ENCODE measurements around the gene PATJ.
A peak's percentile ranks its signal among the peaks of the same experiment; 100 is the strongest.
"Not testable (repeated sequence)": the region's sequence is repeated elsewhere in the genome, so short reads cannot be mapped to it uniquely, and the experiment has no call there.

The PATJ gene

DNA sequence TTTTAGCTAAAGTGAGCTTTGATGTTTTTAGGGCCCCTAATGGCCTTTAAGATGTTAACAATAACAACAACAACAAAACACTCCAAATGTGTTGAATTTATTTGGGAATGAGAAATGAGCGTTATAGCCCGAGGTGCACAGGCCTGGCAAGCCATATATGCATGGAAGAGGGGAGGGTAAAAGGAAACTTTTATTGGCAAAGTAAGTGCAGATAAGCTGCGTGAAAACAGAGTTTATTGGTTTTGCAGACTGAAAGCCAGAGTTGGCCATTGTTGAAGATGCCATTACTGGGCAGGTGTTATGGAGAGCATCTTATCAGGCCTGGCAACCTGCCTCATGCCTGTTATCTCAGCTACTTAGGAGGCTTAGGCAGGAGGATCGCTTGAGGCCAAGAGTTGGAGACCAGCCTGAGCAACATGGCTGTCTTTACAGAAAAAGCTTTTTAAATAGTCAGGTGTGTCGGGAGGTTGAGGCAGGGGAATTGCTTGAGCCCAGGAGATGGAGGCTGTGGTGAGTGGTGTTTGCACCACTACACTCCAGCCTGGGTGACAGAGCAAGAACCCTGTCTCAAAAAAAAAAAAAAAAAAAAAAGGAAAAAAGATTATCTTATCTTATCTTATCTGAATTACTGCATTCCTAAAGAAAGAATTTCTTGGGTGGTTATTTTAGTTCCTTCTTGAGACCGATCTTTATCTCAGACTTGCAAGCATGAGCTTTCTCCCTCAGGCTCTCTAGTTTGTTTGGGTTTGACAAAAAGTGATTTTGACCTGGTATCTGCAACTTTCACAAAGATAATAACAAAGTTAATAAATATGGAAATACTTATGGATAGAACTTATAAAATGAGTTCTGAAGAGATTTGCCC, 1.7 kb downstream of the PATJ start:
- peak; percentile 53 for DNase-seq

DNA sequence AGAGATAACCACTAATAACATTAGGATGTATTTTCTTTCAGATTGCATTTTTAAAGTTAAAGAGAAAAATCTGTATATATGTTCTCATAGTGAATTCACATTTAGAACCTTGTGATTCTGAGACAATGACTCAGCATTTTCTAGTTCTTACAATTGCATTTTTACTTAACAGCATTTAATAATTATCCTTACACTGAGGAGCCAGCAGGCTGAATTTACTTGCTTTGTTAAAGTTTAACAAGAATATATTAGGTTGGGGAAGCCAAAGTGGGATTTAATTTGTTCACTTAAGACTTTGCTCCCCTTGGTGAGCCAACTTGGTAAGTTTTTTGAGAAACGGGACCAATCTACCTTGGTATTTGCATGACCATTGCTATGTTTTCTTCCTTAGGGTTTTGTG, 4.5 kb downstream of the PATJ start:
- no peak for DNase-seq

DNA sequence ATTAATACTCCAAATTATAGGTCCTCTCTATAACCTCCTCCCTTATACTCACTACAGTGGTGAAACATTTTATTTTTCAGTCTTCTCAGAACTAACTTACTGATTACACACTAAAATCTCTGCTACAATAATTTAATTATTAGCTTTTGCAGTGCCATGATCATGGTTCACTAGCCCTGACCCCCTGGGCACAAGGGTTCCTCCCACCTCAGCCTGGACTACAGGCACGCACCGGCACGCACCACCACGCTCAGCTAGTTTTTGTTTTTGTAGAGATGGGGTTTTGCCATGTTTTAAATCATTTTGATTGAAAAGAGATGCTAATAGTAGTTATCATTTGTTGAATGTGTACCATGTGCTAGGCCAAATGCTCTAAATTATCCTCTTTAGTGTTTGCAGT, 6.3 kb downstream of the PATJ start:
- no peak for DNase-seq

- no peak for DNase-seq
Measured at GRCh38 chr1:61749574-61749973, 7.3 kb downstream of the PATJ start.

GRCh38 chr1:61752921-61753389, 10.7 kb downstream of the PATJ start:
- DNase-seq: no peak

DNA sequence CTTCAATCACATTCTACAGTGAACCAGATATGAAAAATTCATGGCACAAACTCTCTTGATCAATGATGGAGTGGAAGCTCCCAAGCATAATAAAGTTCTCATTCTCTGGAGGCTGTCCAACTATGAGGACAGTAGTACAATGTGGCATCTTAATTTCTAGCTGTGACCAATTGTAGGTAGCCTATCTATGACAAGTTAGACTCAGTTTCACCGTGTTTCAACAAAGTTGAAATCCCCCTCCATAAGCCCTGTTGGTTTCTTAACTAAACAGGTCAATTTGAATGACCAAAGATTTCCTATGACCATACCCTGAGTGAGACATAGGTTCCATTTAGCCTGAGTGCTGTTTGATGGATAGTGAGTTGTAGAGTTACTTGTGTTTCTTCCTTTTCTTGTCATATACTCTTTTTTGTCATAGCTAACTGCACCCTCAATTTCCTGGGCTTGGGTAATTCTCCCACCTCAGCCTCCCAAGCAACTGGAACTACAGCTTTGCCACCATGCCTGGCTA, 11.8 kb downstream of the PATJ start:
- no peak for DNase-seq

DNA sequence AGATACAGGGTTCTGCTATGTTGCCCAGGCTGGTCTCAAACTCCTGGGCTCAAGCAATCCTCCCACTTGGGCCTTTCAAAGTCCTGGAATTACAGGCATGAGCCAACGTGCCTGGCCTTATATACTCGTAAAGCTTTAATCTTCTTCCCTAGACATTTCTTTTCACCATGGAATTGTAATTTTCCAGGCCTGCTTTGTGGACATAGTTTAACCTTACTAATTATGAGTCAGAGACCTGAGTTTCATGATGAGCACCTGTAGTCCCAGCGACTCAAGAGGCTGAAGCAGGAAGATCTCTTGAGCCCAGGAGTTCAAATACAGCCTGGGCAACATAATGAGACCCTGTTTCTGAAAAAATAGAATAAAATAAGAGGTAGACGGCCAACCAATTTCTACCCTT, 12.3 kb downstream of the PATJ start:
- peak; percentile 31 for DNase-seq

GRCh38 chr1:61756773-61757172, 14.5 kb downstream of the PATJ start:
- no peak for DNase-seq

DNA sequence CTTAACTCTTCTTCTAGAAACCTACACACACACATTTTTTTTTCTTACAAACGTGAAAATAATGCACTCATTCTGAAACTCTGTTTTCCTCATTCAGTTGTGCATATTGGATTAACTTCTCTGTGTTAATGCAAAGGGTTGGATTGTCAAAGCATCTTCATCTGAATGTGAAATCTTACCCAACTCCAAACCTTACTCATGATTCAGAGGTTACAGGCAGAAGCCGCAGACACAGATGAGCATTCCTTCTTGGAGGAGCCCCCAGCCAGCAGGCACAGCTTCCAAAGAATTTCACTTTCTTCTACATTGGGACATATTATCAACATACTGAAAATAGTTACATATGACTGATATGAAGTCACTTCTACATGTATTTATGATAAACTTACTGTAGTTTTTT, 15.7 kb downstream of the PATJ start:
- DNase-seq: no peak

- no peak for DNase-seq
Measured at GRCh38 chr1:61770131-61770530, 27.9 kb downstream of the PATJ start.

DNA sequence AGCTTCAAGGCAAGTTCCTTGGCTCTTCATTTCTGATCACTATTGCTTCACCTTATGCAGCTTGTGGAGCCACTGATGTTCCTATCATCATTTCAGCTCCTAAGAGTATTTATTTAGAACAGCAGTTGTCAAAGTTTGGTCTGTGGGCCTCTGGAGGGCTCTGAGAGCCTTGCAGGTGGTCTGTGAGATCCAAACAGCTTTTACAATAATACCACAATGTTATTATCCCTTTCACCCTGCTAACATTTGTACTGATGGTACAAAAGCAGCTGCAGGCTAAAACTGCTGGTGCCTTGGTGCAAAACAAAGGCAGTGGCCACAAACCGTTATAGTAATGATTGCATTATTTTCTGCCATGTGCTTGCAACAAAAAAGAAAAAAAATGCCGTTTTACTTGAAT, 33.8 kb downstream of the PATJ start:
- DNase-seq: no peak

- DNase-seq: no peak
Measured at GRCh38 chr1:61779231-61779630, 37.0 kb downstream of the PATJ start.

- DNase-seq: no peak
Measured at GRCh38 chr1:61781151-61781550, 38.9 kb downstream of the PATJ start.

- DNase-seq: no peak
Measured at GRCh38 chr1:61782771-61783170, 40.5 kb downstream of the PATJ start.

DNA sequence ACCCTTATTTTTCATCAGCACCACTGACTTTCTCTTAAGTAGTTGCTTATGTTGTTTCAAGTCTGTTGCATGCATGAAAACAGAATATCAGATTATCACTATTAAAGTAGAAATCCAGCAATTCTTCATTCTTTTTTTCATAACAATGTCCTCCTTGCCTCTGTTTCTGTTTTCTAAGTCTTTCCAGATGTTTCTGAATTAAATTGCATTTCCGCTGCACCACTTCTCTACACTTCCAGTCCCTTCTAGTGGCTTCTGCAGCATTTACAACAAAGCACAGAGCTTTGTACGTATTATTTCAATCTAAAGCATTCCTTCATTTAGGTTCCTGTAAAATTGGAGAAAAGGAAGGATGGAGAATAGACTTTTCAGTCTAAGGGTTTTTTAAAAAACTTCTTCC, 42.4 kb downstream of the PATJ start:
- no peak for DNase-seq

DNA sequence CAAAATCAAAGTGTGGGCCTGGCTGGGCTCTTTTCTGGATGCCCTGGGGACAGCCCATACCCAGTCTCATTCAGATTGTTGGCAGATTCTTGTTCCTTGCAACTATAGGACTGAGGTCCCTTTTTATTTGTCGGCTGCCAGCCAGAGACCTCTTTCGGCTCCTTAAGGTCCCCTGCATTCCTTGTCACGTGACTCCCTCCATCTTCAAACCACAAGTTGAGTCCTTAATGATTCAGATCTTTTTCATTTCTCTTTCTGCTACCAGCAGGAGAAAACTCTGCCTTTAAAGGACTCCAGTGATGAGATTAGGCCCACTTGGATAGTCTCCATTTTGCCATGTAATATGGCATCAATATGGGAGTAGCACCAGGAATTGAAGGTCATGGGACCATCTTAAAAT, 48.6 kb downstream of the PATJ start:
- no peak for DNase-seq

DNA sequence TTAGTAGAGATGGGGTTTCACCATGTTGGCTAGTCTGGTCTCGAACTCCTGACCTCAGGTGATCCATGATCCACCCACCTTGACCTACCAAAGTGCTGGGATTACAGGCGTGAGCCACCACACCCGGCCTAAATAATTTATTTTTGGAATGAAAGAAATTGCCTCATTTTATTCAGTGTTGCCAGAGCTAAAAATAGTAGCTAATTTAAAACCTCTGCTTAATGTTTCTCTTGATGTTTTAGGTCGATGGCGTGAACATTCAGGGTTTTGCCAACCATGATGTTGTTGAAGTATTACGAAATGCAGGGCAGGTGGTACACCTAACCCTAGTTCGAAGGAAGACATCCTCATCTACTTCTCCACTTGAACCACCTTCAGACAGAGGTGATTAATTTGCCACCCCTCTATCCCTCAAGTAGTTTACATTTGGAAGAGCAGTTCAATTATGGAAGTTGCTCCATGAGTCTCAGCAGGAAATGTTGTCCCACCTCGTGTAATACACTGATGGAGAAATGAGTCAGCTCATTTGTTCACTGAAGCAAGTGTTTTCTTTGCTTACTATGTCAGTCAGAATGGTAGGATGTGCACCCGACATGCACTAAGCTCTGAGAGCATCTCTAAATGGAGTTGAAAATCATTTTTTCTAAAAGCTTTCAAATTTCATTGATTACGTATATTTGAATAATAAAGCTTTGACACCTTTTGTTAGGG, 54.9 kb downstream of the PATJ start:
- DNase-seq: no peak

GRCh38 chr1:61801047-61801446, 58.8 kb downstream of the PATJ start:
- DNase-seq: not testable (repeated sequence)

DNA sequence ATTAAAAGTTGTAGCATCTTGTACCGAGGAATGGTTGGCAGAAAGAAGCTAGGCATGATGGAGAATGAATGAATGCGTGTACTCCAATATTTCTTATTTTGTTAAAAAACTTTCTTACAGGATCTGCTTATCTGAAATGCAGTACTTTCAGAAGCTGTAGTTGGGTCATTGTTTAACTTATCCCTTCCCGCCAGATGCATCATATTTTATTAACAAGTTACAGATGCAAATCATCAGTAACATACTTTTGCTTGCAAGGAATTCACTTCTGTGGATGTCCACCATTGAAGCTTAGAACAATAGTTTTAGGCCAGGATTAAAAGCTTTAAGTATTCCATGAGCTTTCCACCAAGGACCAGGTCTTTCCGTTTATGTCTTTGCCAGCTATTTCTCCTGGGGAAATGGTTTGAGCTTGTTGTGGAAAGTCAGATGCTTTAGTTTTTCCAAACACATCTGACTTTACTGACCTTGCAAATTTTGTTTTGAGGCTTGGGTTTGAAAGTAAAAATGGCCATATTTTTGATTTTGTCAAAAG, 65.4 kb downstream of the PATJ start:
- no peak for DNase-seq

- no peak for DNase-seq
Measured at GRCh38 chr1:61808321-61808720, 66.0 kb downstream of the PATJ start.

DNA sequence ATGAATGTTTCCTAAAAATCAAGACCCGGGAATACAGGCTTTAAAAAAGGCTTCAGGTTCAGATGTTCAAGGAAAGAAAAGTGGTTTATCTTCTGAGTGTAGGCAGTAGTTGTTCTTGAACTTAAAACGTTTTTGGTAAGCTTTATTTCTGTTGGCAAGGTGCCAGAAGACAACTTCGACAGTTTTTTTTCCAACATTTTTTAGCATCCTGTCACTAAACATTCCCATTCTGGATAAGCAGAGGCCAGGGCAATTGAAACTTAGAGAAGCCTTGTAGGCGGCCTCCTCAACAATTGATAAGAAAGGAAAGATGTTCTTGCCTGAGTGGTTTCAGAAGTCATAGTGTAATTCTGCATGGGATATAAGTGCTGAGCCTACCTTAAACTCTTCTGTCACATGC, 66.7 kb downstream of the PATJ start:
- no peak for DNase-seq

DNA sequence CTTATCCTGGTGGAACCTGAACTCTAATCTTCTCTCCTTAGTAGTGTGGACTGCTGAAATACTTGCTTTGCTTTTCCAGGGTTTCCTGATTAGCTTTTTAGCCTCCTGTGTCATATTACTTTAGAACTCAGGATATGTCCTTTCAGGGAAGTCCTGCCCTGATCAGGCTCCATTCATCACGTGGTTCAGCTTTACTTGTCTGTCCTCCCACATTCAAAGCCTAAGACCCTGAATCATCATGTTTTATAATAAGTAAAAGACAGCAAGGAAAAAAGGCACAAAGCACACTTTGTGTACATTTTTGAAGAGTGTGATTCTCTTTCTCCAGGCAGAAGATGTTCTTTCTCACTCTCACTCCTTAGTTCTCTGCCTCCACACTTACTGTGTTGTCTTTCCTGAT, 70.6 kb downstream of the PATJ start:
- no peak for DNase-seq

- no peak for DNase-seq
Measured at GRCh38 chr1:61816191-61816590, 73.9 kb downstream of the PATJ start.

DNA sequence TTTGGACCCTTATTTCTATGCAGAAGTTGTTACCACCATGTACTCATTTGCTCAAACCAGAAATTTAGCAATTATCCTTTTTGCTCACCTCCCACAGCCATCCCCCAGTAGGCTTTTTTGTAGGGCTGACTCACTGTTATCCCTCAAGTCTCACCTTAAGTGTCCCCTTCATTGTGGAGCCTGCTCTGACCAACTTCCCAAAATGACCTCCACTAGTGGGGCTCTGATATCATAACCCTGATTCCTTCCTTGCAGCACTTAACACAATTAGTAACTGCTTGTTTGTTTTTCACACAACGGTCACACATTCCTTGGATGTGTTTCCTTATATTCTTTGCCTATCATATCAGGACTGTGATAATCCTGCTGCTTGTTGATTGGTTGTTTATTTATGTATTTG, 76.7 kb downstream of the PATJ start:
- no peak for DNase-seq

Measured in NCI-H2029 (cell line).